GM21360 (cell line): ENCODE results near the gene ARHGAP9.
"Not testable (repeated sequence)": the region's sequence is repeated elsewhere in the genome, so short reads cannot be mapped to it uniquely, and the experiment has no call there.

ENCODE experiments used
- ATAC-seq: cut with Tn5 transposase; IDR thresholded peaks from one replicate; pipeline ENCODE4 v1.9.1; 2021; ENCODE audit warnings: mild to moderate bottlenecking, moderate library complexity; ENCODE audit not compliant: unreplicated experiment

Gene ARHGAP9

DNA sequence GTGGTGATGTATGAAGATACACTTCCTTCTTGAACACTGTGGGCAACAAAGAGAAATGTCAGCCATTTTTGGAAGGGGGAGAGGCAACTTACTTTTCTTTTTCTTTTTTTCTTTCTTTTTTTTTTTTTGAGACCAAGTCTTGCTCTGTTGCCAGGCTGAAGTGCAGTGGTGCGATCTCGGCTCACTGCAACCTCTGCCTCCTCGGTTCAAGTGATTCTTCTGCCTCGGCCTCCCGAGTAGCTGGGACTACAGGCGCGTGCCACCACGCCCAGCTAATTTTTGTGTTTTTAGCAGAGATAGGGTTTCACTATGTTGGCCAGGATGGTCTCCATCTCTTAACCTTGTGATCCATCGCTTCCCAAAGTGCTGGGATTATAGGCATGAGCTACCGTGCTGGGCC lies 38.1 kb upstream of the ARHGAP9 start:
- not testable (repeated sequence) for ATAC-seq

DNA sequence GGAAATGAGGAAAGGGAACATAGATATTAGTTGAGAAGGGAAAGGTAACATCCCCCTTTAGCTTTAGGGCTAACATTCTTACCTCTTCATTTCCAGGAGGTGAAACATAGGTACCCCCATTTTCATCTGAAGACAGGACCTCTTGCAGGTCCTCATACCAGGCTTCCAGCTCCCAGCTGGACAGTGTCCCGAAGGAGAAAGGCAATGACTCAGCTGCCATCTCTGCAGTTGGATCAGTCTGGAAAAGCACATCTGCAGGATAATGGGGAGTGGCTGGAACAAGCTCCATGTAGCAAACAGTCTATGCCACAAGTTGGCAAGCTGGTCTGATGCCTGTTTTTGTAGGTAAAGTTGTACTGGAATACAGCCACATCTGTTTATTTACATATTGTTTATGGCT lies 37.5 kb upstream of the ARHGAP9 start:
- ATAC-seq: no peak

DNA sequence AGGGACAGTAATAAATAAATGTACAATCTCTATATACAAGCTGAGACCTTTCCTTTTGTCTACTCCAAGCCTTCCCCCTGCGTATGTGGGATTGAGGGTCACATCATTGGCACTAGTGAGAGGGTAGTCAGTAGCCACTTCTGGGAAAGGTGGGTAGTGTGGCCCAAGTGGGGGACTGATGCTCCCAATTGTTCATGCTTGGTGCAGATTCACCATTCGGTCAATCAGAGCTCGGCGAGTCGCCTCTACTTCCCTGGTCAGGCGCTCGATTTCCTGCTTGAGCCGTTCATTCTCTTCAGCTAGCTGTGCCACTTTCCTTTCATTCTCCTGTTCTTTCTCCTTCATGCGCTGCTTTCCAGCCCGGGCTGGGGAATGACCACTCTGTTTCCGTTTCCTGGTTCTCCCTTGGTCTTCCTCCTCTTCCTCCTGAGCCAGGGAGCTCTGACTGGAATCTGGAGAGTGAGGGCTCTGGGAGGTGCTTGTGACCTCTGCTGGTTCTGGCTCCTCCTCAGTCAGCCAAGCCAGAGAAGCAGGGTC lies 37.0 kb upstream of the ARHGAP9 start:
- no peak for ATAC-seq

DNA sequence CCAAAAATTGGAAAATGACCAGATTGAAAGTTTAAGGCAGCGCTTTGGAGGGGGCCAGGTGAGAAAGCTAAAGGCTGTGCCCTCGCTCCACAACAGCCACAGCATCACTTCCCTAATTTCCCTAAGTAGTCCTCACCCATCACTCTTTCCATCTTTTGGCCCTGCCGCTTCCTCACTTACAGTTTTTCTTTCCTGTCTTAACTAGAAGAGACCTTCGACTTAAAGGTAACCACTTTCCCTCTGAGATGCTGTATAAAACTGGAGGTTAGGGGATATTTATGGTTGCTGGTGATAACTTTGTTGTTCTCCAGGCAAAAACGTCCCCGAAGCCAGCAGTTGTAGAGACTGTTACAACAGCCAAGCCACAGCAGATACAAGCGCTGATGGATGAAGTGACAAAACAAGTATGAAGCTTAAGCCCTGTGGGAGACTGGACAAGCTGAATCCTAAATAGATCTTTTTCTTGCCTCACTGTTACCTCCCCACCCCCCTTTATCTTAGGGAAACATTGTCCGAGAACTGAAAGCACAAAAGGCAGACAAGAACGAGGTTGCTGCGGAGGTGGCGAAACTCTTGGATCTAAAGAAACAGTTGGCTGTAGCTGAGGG lies 36.4 kb upstream of the ARHGAP9 start:
- no peak for ATAC-seq

DNA sequence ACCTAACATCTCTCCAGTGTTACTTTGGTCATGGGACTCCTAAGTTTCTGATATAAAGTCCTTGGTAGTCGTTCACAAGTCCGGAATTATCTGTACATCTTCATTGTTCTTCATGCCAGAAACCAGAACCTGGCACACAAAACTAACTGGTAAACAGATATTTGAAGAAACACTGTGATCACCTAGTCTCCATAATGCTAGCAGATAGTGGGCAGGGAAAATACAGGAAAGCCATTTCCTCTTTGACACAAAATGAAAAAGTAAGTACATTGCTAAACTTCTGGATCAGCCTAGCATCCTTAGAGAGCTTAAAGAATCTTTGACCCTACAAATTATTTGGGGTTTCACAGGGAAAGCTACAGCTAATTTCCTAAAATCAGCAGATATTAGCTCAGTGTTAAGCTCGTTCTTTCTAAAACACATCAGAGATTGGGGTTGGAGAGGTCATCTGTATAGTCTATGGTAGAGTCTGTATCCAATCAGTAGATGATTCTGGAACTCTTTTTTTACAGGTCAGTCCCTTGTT lies 35.8 kb upstream of the ARHGAP9 start:
- ATAC-seq: no peak

DNA sequence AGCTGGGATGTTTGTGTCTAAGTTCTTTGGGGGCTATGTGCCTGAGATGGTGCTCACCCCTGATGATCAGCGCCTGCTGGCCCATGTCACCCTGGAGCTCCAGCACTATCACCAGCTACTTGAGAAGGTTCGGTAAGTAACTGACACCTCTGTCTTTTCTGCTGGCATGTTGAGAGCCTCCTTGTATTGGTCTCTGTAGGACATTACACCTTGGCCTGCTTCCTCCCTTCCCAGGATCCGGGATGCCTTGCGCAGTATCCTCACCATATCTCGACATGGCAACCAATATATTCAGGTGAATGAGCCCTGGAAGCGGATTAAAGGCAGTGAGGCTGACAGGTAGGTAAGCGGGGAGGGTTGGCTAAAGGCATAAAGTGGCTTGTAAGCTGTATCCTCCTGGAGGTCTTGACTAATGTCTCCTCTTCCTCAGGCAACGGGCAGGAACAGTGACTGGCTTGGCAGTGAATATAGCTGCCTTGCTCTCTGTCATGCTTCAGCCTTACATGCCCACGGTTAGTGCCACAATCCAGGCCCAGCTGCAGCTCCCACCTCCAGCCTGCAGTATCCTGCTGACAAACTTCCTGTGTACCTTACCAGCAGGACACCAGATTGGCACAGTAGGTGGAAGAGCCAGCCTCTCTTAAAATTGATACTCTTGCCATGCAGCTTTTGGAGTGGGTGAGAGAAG lies 35.2 kb upstream of the ARHGAP9 start:
- ATAC-seq: no peak

DNA sequence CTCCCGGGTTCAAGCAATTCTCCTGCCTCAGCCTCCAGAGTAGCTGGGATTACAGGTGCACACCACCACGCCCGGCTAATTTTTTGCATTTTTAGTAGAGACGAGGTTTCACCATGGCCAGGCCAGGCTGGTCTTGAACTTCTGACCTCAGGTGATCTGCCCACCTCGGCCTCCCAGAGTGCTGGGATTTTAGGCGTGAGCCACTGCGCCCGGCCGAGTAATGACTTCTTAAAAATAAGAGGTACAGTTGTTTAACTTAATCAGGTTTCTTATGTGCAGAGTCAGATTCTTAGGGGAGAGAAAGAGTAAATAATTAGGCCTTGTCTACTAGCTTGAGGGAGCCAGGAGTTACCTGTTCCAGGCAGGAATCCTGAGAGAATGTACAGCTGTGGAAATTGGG lies 34.6 kb upstream of the ARHGAP9 start:
- ATAC-seq: not testable (repeated sequence)

DNA sequence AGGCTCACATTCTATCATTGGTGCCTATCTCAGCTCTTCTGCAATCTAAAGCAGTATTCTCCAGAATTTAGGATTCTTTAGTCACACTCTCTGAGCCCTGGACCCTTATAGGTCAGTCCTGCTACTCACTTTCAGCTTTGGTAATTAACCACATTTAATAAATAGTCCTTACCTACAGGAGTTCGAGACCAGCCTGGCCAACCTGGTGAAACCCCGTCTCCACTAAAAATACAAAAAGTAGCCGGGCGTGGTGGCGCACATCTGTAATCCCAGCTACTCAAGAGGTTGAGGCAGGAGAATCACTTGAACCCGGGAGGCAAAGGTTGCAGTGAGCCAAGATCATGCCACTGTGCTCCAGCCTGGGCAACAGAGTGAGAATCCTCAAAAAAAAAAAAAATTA lies 34.0 kb upstream of the ARHGAP9 start:
- not testable (repeated sequence) for ATAC-seq

DNA sequence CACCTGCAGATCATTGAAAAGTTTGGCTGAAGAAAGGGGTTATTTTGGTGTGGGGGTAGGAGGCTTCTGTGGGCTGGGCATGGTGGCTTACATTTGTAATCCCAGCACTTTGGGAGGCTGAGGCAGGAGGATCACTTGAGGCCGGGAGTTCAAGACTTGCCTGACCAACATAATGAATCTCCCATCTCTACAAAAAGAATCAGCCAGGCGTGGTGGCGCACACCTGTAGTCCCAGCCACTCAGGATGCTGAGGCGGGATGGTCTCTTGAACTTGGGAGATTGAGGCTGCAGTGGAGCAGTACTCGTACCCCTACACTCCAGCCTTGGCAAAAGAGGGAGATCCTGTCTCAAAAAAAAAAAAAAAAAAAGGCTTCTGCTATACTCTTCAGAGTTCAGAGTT lies 33.6 kb upstream of the ARHGAP9 start:
- no peak for ATAC-seq

DNA sequence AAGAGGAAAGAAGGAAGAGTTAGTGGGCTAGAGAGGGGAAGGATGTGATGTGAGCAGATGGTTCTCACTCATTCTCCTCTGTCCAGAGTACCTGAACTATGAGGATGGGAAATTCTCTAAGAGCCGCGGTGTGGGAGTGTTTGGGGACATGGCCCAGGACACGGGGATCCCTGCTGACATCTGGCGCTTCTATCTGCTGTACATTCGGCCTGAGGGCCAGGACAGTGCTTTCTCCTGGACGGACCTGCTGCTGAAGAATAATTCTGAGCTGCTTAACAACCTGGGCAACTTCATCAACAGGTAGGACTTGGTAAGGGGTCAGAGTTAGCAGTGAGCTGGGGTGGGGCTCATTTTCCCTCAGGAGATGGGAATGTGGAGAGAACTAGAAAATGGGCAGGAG lies 33.0 kb upstream of the ARHGAP9 start:
- ATAC-seq: no peak

DNA sequence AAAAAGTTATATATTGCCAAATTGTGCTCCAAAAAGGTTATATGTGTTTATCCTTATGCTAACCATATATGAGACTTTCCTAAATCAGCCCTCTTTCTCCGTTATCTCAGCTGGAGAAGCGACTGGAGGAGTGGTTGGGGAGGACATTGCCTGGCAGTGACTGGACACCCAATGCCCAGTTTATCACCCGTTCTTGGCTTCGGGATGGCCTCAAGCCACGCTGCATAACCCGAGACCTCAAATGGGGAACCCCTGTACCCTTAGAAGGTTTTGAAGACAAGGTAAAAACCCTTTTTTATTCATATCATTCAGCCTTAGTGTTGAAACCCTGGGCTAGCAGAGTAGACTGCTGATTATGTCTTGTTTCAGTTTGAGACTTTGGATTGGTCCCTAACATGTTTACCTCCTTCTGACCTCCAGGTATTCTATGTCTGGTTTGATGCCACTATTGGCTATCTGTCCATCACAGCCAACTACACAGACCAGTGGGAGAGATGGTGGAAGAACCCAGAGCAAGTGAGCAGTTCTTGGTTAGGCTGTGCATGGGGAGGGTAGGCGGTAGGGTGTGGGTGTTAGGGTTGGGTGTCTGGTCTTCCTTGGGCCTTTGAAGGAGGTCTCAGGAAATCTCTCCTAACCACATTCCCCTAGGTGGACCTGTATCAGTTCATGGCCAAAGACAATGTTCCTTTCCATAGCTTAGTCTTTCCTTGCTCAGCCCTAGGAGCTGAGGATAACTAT lies 32.1 kb upstream of the ARHGAP9 start:
- no peak for ATAC-seq

DNA sequence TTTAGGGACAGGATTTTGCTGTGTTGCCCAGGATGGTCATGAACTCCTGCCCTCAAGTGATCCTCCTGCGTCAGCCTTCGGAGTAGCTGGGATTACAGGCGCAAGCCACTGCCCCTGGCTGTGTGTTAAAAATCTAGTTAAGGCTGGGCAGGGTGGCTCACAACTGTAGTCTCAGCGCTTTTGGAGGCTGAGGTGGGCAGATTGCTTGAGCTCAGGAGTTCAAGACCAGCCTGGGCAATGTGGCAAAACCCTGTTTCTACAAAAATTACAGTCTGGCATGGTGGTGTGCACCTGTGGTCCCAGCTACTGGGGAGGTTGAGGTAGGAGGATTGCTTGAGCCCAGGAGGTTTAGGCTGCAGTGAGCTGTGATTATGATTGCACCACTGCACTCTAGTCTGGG lies 31.5 kb upstream of the ARHGAP9 start:
- no peak for ATAC-seq

DNA sequence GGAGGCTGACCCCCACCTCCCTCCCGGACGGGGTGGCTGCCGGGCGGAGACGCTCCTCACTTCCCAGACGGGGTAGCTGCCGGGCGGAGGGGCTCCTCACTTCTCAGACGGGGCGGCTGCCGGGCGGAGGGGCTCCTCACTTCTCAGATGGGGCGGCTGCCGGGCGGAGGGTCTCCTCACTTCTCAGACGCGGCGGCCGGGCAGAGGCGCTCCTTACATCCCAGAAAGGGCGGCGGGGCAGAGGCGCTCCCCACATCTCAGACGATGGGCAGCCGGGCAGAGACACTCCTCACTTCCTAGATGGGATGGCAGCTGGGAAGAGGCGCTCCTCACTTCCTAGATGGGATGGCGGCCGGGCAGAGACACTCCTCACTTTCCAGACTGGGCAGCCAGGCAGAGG lies 28.1 kb upstream of the ARHGAP9 start:
- not testable (repeated sequence) for ATAC-seq

DNA sequence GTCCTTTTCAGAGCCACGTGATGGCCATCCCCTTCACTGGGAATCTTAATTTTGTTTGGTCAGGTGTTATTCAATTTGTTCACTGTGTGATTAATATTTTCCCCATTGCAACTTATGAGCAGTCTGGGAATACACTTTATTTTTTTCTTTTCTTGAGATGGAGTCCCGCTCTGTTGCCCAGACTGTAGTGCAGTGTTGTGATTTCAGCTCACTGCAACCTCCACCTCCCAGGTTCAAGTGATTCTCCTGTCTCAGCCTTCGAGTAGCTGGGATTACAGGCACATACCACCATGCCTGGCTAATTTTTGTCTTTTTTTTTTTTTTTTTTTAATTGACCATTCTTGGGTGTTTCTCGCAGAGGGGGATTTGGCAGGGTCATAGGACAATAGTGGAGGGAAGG lies 26.9 kb upstream of the ARHGAP9 start:
- not testable (repeated sequence) for ATAC-seq

DNA sequence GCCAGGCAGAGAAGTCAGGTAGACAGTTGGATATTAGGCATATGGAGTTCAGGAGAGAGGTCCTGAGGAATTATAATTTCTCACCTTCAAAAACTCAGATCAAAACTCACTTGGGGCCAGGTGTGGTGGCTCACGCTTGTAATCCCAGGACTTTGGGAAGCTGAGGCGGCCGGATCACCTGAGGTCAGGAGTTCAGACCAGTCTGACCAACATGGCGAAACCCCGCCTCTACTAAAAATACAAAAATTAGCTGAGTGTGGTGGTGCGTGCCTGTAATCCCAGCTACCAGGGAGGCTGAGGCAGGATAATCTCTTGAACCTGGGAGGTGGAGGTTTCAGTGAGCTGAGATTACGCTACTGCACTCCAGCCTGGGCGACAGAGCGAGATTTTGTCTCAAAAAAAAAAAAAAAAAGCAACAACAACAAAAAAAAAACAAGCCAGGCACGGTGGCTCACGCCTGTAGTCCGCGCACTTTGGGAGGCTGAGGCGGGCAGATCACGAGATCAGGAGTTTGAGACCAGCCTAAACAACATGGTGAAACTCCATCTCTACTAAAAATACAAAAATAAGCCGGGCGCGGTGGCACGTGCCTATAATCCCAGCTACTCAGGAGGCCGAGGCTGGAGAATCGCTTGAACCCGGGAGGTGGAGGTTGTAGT lies 22.8 kb upstream of the ARHGAP9 start:
- ATAC-seq: not testable (repeated sequence)

DNA sequence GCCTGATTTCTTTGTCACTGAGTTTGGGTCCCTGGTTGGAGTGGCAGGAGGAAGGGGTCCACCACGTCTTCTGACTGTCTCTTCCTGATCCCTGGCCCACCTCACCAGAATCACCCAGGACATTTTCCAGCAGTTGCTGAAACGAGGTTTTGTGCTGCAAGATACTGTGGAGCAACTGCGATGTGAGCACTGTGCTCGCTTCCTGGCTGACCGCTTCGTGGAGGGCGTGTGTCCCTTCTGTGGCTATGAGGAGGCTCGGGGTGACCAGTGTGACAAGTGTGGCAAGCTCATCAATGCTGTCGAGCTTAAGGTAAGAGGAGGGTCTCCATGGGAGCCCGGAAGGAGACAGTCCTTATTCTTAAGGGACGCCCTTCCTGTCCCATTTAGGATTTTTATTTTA lies 20.5 kb upstream of the ARHGAP9 start:
- no peak for ATAC-seq

DNA sequence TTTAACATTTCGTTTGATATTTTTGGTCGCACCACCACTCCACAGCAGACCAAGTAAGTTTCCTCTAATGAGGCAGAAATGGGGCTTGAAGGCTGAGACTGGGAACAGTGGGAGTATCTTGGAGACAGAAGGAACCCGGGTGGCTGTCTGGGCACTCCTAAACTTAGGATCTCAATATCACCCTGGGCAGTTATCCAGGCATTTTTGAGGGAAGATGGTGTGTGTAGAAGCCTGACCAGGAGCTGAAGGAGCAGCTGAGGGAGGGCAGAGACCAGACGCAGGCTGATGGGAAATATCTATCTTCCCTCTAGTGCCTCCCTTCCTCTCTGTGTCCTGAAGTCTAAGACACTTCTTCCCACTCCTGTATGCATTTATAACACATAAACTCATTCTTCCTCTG lies 18.9 kb upstream of the ARHGAP9 start:
- ATAC-seq: no peak

DNA sequence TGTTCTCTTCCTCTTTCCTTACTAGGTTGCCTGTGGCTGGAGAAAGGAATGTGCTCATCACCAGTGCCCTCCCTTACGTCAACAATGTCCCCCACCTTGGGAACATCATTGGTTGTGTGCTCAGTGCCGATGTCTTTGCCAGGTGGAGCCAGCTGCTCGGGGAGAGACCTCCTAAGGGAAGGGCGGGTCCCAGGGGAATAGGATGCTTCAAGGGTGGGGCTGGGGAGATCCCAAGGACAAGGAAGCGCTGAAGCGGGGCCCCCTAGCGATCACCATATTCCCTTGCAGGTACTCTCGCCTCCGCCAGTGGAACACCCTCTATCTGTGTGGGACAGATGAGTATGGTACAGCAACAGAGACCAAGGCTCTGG lies 18.5 kb upstream of the ARHGAP9 start:
- ATAC-seq: no peak

DNA sequence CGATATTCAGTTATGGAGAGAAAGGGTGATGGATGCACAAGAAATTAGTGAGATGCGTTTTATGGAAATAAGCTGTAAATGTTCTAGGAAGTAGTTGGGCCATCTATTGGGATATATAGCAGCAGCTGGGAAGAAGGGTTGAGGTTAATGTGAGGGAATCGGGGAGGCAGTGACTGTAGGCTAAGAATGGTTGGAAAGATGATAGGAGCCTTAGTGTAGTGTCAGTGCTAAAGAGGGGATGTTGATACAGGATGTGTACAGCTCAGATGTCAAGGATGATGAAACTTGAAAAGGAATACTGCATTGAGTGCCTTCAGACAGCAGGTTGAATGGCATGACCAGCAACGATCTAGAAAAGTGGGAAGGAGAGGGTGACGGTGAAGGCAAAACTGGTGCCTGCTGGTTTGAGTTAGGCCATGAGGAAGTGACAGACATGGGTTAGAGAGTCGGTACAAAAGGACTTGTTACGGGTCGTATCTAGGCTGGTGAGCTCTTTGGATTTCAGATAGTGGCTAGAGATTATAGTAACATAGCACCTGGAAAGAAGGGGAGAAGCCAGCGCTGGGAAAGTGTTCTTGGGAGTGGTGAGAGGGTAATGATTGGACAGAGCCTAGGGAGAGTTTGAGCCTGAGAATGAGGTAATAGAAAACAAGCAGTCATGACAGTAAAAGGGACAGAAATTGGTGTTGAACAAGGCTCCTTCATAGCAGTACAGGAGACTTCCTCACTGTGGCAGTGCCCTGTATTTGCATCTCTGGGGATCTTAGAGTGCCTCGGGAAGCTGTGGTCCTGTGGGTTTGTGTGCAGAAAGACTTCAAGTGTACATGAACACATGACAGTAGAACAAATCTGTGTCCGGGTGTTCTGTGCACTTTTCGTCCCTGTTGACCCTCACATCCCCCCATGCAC lies 17.8 kb upstream of the ARHGAP9 start:
- ATAC-seq: no peak

DNA sequence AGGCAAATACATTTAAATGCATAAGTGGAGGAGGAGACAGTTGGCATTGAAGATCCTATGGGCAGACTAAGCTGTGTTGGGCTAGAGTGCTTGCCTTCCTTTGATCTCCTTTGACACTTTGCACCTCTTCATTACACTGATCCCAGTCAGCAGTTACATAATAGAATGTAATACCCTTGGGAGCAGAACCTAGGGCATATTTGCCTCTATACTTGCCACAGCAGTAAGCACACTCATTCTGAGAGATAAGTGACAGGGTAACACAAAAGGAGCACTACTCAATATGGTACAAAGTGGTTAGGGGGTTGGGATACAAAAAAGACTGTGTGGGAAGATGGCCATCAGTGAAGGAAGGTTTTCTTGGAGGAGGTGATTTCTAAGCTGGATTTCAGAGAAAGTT lies 17.2 kb upstream of the ARHGAP9 start:
- no peak for ATAC-seq
